Kidney tubule cell (primary cell): ENCODE results near the gene PFKL.

Experiments used
- DNase-seq: peaks from one replicate; pipeline ENCODE4 v3.0.0-alpha.2; 2018; ENCODE audit warnings: low spot score

PFKL gene

GRCh38 chr21:44314128-44314527 is 14.3 kb downstream of the PFKL start:
- DNase-seq, result no peak

GRCh38 chr21:44314561-44314960 is 14.7 kb downstream of the PFKL start:
- no peak for DNase-seq

GRCh38 chr21:44315691-44316203 is 15.9 kb downstream of the PFKL start:
- DNase-seq, result no peak

GRCh38 chr21:44316277-44316900 is 16.5 kb downstream of the PFKL start:
- no peak for DNase-seq

- DNase-seq, result no peak
These were observed 17.5 kb downstream of the PFKL start for GRCh38 chr21:44317241-44317782.

- DNase-seq, result no peak
These were observed 18.0 kb downstream of the PFKL start for GRCh38 chr21:44317871-44318270.

GRCh38 chr21:44318489-44319285 is 18.8 kb downstream of the PFKL start:
- no peak for DNase-seq

- DNase-seq, result no peak
These were observed 19.7 kb downstream of the PFKL start for GRCh38 chr21:44319407-44320065.

GRCh38 chr21:44320847-44321246 is 21.0 kb downstream of the PFKL start:
- no peak for DNase-seq

GRCh38 chr21:44321846-44322450 is 22.1 kb downstream of the PFKL start:
- no peak for DNase-seq

- no peak for DNase-seq
These were observed 22.9 kb downstream of the PFKL start for GRCh38 chr21:44322621-44323325.

- no peak for DNase-seq
These were observed 23.7 kb downstream of the PFKL start for GRCh38 chr21:44323591-44323990.

GRCh38 chr21:44324106-44324853 is 24.4 kb downstream of the PFKL start:
- no peak for DNase-seq

- no peak for DNase-seq
These were observed 24.9 kb downstream of the PFKL start for GRCh38 chr21:44324854-44325107.

GRCh38 chr21:44325386-44326271 is 25.8 kb downstream of the PFKL start:
- DNase-seq, result no peak

- DNase-seq, result no peak
These were observed 26.4 kb downstream of the PFKL start for GRCh38 chr21:44326272-44326647.

- DNase-seq, result no peak
These were observed 27.1 kb downstream of the PFKL start for GRCh38 chr21:44326716-44327602.

- DNase-seq, result no peak
These were observed 27.7 kb downstream of the PFKL start for GRCh38 chr21:44327603-44327974.

- DNase-seq, result no peak
These were observed 28.5 kb downstream of the PFKL start for GRCh38 chr21:44328242-44328895.
